Right atrium auricular region (tissue), 2 donors: Measurements from ENCODE around the gene SPPL2C. TPM values are rescaled to one million over a fixed set of nuclear protein-coding genes. Genes with fewer than 3 reads are reported as not detected.
"Not testable (repeated sequence)": the region's sequence is repeated elsewhere in the genome, so short reads cannot be mapped to it uniquely, and the experiment has no call there.

Experiments used
- DNase-seq: peaks from one replicate; pipeline ENCODE4 v3.0.0-alpha.2; 2019; ENCODE audit warnings: low spot score
- H3K27ac ChIP-seq, 2 donors: fragments of 200-600 bp; sonication (generic); 1 replicate in 1 of 2; 2 replicates in 1 of 2; pipeline ENCODE4 v1.5.1; 2016 to 2019
- H3K27me3 ChIP-seq, 2 donors: fragments of 200-600 bp; sonication (generic); one replicate each; pipeline versions ENCODE4 v1.5.1 to v1.6.0; 2017 to 2019
- H3K36me3 ChIP-seq: fragments of 200-600 bp; sonication (generic); one replicate; pipeline ENCODE4 v1.5.1; 2016
- H3K4me1 ChIP-seq, 2 donors: fragments of 200-600 bp; sonication (generic); one replicate each; pipeline versions ENCODE4 v1.5.1 to v1.6.0; 2017 to 2019
- H3K4me3 ChIP-seq, 2 donors: fragments of 200-600 bp; sonication (generic); 1 replicate in 1 of 2; 2 replicates in 1 of 2; pipeline ENCODE4 v1.5.1; 2017 to 2019; ENCODE audit warnings: mild to moderate bottlenecking in 1 of 2, moderate library complexity in 1 of 2
- H3K9me3 ChIP-seq, 2 donors: fragments of 200-600 bp; sonication (generic); one replicate each; pipeline ENCODE4 v1.5.1; 2019
- CTCF ChIP-seq, 2 donors: fragments of 200-600 bp; sonication (generic); IDR thresholded peaks; one replicate each; pipeline ENCODE4 v1.5.1; 2019; ENCODE audit warnings: antibody characterized with exemption in 2 of 2
- total RNA-seq, 2 donors: library from RNA; depleted of rRNA; stranded (reverse); fragments of >200 nt; gene quantifications; one replicate each; pipeline ENCODE4 v1.1.0, GENCODE V29; 2016

SPPL2C gene
- total RNA-seq, 2 donors from 2014 or later: not detected

- Histone ChIP-seq H3K27ac (no peak overlapping the region), H3K27me3 (no peaks in the 10 kb centered on the region), H3K4me3 (no peak overlapping the region), H3K4me1 (no peaks in the 10 kb centered on the region), H3K9me3 (no peaks in the 10 kb centered on the region), H3K36me3 (no peaks in the 10 kb centered on the region)
- TF ChIP-seq CTCF (IDR thresholded peaks at IDR 0.05): no peak
- DNase-seq: no peak
Observed at GRCh38 chr17:45861165-45861564, 16.5 kb downstream of the SPPL2C start.

- H3K27me3 ChIP-seq, H3K4me3 ChIP-seq, DNase-seq, H3K4me1 ChIP-seq, H3K36me3 ChIP-seq, H3K9me3 ChIP-seq, H3K27ac ChIP-seq: not testable (repeated sequence)
Observed at GRCh38 chr17:45862127-45862526, 17.4 kb downstream of the SPPL2C start.

GRCh38 chr17:45863857-45864654 is 19.4 kb downstream of the SPPL2C start:
- no peaks in the 10 kb centered on the region for H3K36me3 ChIP-seq
- no peak overlapping the region for H3K27ac ChIP-seq
- no peak for DNase-seq
- H3K4me1 ChIP-seq: no peaks in the 10 kb centered on the region
- H3K9me3 ChIP-seq: no peaks in the 10 kb centered on the region
- TF ChIP-seq CTCF (IDR thresholded peaks at IDR 0.05): no peak
- H3K4me3 ChIP-seq: no peak overlapping the region
- no peaks in the 10 kb centered on the region for H3K27me3 ChIP-seq

GRCh38 chr17:45867171-45867570 is 22.5 kb downstream of the SPPL2C start:
- Histone ChIP-seq H3K9me3 (no peaks in the 10 kb centered on the region), H3K27me3 (no peaks in the 10 kb centered on the region), H3K4me3 (no peak overlapping the region), H3K36me3 (no peaks in the 10 kb centered on the region), H3K4me1 (no peaks in the 10 kb centered on the region), H3K27ac (no peak overlapping the region)
- no peak for DNase-seq
- no peak for TF ChIP-seq CTCF (IDR thresholded peaks at IDR 0.05)

GRCh38 chr17:45867702-45868101 is 23.0 kb downstream of the SPPL2C start:
- Histone ChIP-seq H3K4me3 (no peak overlapping the region), H3K4me1 (no peaks in the 10 kb centered on the region), H3K27me3 (no peaks in the 10 kb centered on the region), H3K9me3 (no peaks in the 10 kb centered on the region), H3K36me3 (no peaks in the 10 kb centered on the region), H3K27ac (no peak overlapping the region)
- no peak for DNase-seq
- no peak for TF ChIP-seq CTCF (IDR thresholded peaks at IDR 0.05)

GRCh38 chr17:45868276-45868675 is 23.6 kb downstream of the SPPL2C start:
- no peak overlapping the region for H3K27ac ChIP-seq
- H3K27me3 ChIP-seq: no peaks in the 10 kb centered on the region
- no peaks in the 10 kb centered on the region for H3K36me3 ChIP-seq
- no peak for TF ChIP-seq CTCF (IDR thresholded peaks at IDR 0.05)
- no peak overlapping the region for H3K4me3 ChIP-seq
- H3K4me1 ChIP-seq: no peaks in the 10 kb centered on the region
- no peak for DNase-seq
- no peaks in the 10 kb centered on the region for H3K9me3 ChIP-seq
